B cell (primary cell): ENCODE data around the gene OR7A5. TPM values are rescaled to one million over a fixed set of nuclear protein-coding genes. Genes with fewer than 3 reads are reported as not detected.

ENCODE experiments used
- ATAC-seq: fragments of 200-7000 bp; cut with Tn5 transposase; one replicate; pipeline ENCODE4 v1.10.0; 2021; ENCODE audit warnings: low read depth, mild to moderate bottlenecking, moderate number of reproducible peaks, moderate library complexity
- CTCF ChIA-PET: fragments of 350-600 bp; sonication (Branson Sonifier 250); formaldehyde crosslinking; loops from one replicate; lab custom pipeline; 2021; ENCODE audit warnings: antibody characterized with exemption, inconsistent platforms; lab: Charles Lee
- POLR2A ChIA-PET: fragments of 350-600 bp; sonication (Branson Sonifier 250); formaldehyde crosslinking; loops from one replicate; lab custom pipeline; 2021; ENCODE audit warnings: antibody characterized with exemption; lab: Charles Lee
- DNase-seq: peaks from one replicate; pipeline ENCODE4 v3.0.0; 2013
- H2AFZ ChIP-seq: 2 replicates; pipeline ENCODE4 v1.6.1; 2012; ENCODE audit warnings: mild to moderate bottlenecking, low read depth, low read length; ENCODE audit not compliant: insufficient read depth, poor library complexity, severe bottlenecking
- H3K27ac ChIP-seq, 2 donors: 1 replicate in 1 of 2; 2 replicates in 1 of 2; pipeline ENCODE4 v1.5.1; 2012 to 2013; ENCODE audit warnings: low read length in 2 of 2, mild to moderate bottlenecking in 2 of 2, moderate library complexity in 1 of 2
- H3K27me3 ChIP-seq, 4 experiments: fragments of 200-600 bp in 1 of 4; sonication (generic) in 1 of 4; replicated peaks in 1 of 4; 1 replicate in 2 of 4; 2 replicates in 2 of 4; pipeline versions ENCODE4 v1.6.1 to v1.7.0; 2013 to 2016; ENCODE audit warnings: low read length in 3 of 4, mild to moderate bottlenecking in 2 of 4, mixed read lengths in 1 of 4, moderate library complexity in 1 of 4; ENCODE audit not compliant: insufficient read depth in 4 of 4, control insufficient read depth in 3 of 4; ENCODE audit errors: control extremely low read depth in 1 of 4
- H3K36me3 ChIP-seq, 2 experiments: replicated peaks in 1 of 2; 1 replicate in 1 of 2; 2 replicates in 1 of 2; pipeline versions ENCODE4 v1.6.1 to v1.7.1; 2013; ENCODE audit warnings: low read length in 1 of 2; ENCODE audit not compliant: insufficient read depth in 2 of 2, control insufficient read depth in 1 of 2; ENCODE audit errors: control extremely low read depth in 1 of 2, extremely low read depth in 1 of 2
- H3K4me1 ChIP-seq, 2 donors: fragments of 200-600 bp in 1 of 2; sonication (generic) in 1 of 2; 1 replicate in 1 of 2; 2 replicates in 1 of 2; pipeline versions ENCODE4 v1.5.1 to v1.6.1; 2013 to 2017; ENCODE audit warnings: low read length in 2 of 2; ENCODE audit not compliant: control insufficient read depth in 2 of 2, insufficient read depth in 2 of 2
- H3K4me2 ChIP-seq: replicated peaks from 2 replicates; pipeline ENCODE3; 2012; ENCODE audit warnings: mild to moderate bottlenecking, low read depth, low read length; ENCODE audit not compliant: poor library complexity, severe bottlenecking
- H3K4me3 ChIP-seq, 5 experiments: fragments of 200-600 bp in 1 of 5; sonication (generic) in 1 of 5; 1 replicate in 3 of 5; 2 replicates in 2 of 5; pipeline versions ENCODE4 v1.5.1 to v1.7.0; 2011 to 2016; ENCODE audit warnings: low read length in 4 of 5, mild to moderate bottlenecking in 4 of 5, low read depth in 2 of 5, control low read depth in 1 of 5, moderate library complexity in 1 of 5; ENCODE audit not compliant: insufficient read depth in 1 of 5; ENCODE audit errors: control extremely low read depth in 1 of 5, extremely low read depth in 1 of 5
- H3K79me2 ChIP-seq: fragments of 200-600 bp; sonication (generic); one replicate; pipeline ENCODE4 v1.6.0; 2016; ENCODE audit warnings: low read length; ENCODE audit not compliant: control insufficient read depth, insufficient read depth
- H3K9ac ChIP-seq: fragments of 200-600 bp; sonication (generic); 2 replicates; pipeline ENCODE4 v1.6.1; 2017; ENCODE audit warnings: mild to moderate bottlenecking, low read length, moderate library complexity
- H3K9me3 ChIP-seq, 3 donors: one replicate each; pipeline versions ENCODE4 v1.6.1 to v1.7.1; 2013; ENCODE audit warnings: low read length in 2 of 3; ENCODE audit not compliant: control insufficient read depth in 2 of 3, insufficient read depth in 1 of 3; ENCODE audit errors: control extremely low read depth in 1 of 3
- H4K20me1 ChIP-seq: 2 replicates; pipeline ENCODE4 v1.6.0; 2012; ENCODE audit warnings: mild to moderate bottlenecking, low read length; ENCODE audit not compliant: insufficient read depth, control insufficient read depth, poor library complexity, severe bottlenecking
- H3K27ac Mint-ChIP-seq: one replicate; pipeline ENCODE4 v1.8.0; 2021; ENCODE audit warnings: mixed read lengths
- H3K27me3 Mint-ChIP-seq: one replicate; pipeline ENCODE4 v1.8.0; 2021; ENCODE audit warnings: mixed read lengths
- H3K4me1 Mint-ChIP-seq: one replicate; pipeline ENCODE4 v1.8.0; 2021; ENCODE audit warnings: mixed read lengths
- H3K4me3 Mint-ChIP-seq: one replicate; pipeline ENCODE4 v1.8.0; 2021; ENCODE audit warnings: mixed read lengths
- H3K9me3 Mint-ChIP-seq: one replicate; pipeline ENCODE4 v1.8.0; 2022; ENCODE audit warnings: mixed read lengths; ENCODE audit not compliant: insufficient read depth
- EZH2 ChIP-seq: IDR thresholded peaks from 2 replicates; pipeline ENCODE4 v1.6.1; 2012; ENCODE audit warnings: borderline replicate concordance, low read depth, mild to moderate bottlenecking, moderate library complexity, low read length; ENCODE audit not compliant: insufficient read depth, poor library complexity, severe bottlenecking
- WGBS: methylation state at CpG from one replicate; pipeline ENCODE4 v1.1.5; 2013; ENCODE audit warnings: missing lambda C conversion rate; ENCODE audit not compliant: insufficient coverage; 5-methylcytosine and 5-hydroxymethylcytosine counted together
- intact Hi-C: fragments of 100-400 bp; cut with micrococcal nuclease; formaldehyde crosslinking; loops from one replicate; pipeline ENCODE4 v1.10.0; 2022
- polyA plus RNA-seq: library from polyadenylated mRNA; depleted of rRNA; stranded (reverse); fragments of >200 nt; gene quantifications from 2 replicates; pipeline ENCODE4 v1.2.3, GENCODE V29; 2012
- total RNA-seq, 2 donors: library from RNA; stranded (reverse); fragments of 120-200 nt in 1 of 2; gene quantifications; 1 replicate in 1 of 2; 2 replicates in 1 of 2; pipeline versions ENCODE4 v1.2.3 to v1.2.4, GENCODE V29; 2013 to 2022
- TF ChIP-seq, protein P1 (sequence below): fragments of 200-600 bp; IDR thresholded peaks from one replicate; pipeline ENCODE4 v1.8.0; 2022; ENCODE audit warnings: antibody characterized with exemption, mild to moderate bottlenecking

Gene OR7A5
- total and polyA plus RNA-seq, 2 donors (not counting 1 experiment from before 2014, with no cell fraction given): not detected

DNA sequence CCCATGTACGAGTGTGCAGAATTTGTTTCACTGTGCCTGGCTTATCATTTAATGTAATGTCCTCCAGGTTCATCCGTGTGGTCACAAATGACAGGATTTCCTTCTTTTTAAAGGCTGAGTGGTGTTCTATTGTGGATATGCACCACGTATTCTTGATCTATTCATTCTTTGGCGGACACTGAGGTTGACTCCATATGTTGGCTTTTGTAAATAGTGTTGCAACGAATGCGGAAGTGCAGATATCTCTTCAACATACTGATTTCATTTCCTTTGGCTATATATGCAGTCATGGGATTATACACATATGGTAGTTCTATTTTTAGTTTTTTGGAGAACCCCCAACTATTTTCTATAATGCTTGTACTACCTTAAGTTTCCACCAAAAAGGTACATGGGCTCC is 13.0 kb downstream of the OR7A5 start:
- intact Hi-C loops: no loop called here
- DNase-seq: no peak
- Histone ChIP-seq H3K79me2 (no peaks in the 10 kb centered on the region), H3K9ac (no peak overlapping the region), H2AFZ (no peak overlapping the region), H3K9me3 (peaks cover 0 to 3% (median 2%) of the 10 kb centered on the region in 3 donors), H4K20me1 (no peaks in the 10 kb centered on the region), H3K4me1 (no peaks in the 10 kb centered on the region), H3K27ac (no peak overlapping the region), H3K4me2 (no peak overlapping the region), H3K4me3 (no peak overlapping the region), H3K36me3 (no peaks in the 10 kb centered on the region), H3K27me3 (peaks cover 0 to 10% (median 3%) of the 10 kb centered on the region in 4 experiments)
- no peak for TF ChIP-seq EZH2
- TF ChIP-seq, protein P1, sequence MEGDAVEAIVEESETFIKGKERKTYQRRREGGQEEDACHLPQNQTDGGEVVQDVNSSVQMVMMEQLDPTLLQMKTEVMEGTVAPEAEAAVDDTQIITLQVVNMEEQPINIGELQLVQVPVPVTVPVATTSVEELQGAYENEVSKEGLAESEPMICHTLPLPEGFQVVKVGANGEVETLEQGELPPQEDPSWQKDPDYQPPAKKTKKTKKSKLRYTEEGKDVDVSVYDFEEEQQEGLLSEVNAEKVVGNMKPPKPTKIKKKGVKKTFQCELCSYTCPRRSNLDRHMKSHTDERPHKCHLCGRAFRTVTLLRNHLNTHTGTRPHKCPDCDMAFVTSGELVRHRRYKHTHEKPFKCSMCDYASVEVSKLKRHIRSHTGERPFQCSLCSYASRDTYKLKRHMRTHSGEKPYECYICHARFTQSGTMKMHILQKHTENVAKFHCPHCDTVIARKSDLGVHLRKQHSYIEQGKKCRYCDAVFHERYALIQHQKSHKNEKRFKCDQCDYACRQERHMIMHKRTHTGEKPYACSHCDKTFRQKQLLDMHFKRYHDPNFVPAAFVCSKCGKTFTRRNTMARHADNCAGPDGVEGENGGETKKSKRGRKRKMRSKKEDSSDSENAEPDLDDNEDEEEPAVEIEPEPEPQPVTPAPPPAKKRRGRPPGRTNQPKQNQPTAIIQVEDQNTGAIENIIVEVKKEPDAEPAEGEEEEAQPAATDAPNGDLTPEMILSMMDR: no peak
- no peak for ATAC-seq
- no peak overlapping the region for H3K27ac Mint-ChIP-seq
- no peak overlapping the region for H3K4me3 Mint-ChIP-seq
- POLR2A ChIA-PET: no interaction called here
- WGBS: no CpG with 5 or more reads among the region's 6 CpGs
- CTCF ChIA-PET: no interaction called here
- peaks cover 2% of the 10 kb centered on the region for H3K9me3 Mint-ChIP-seq
- H3K27me3 Mint-ChIP-seq: peaks cover 38% of the 10 kb centered on the region
- no peaks in the 10 kb centered on the region for H3K4me1 Mint-ChIP-seq

GRCh38 chr19:14818588-14818987 is 16.4 kb downstream of the OR7A5 start:
- CTCF ChIA-PET: interaction anchor here (0.5 kb wide), 1 partner anchor 88 kb away, joined by 3 read pairs; no protein-coding TSS in a partner anchor
- Mint-ChIP-seq H3K9me3 (peaks cover 2% of the 10 kb centered on the region), H3K4me3 (no peak overlapping the region), H3K27ac (no peak overlapping the region), H3K27me3 (peaks cover 10% of the 10 kb centered on the region), H3K4me1 (no peaks in the 10 kb centered on the region)
- H3K4me2 ChIP-seq: no peak overlapping the region
- intact Hi-C loops: no loop called here
- H3K36me3 ChIP-seq: no peaks in the 10 kb centered on the region
- ATAC-seq (no peak), DNase-seq (no peak)
- POLR2A ChIA-PET: no interaction called here
- H3K4me3 ChIP-seq: no peak overlapping the region
- no peaks in the 10 kb centered on the region for H3K27me3 ChIP-seq
- TF ChIP-seq EZH2: no peak
- TF ChIP-seq, protein P1: no peak
- H3K9ac ChIP-seq: no peak overlapping the region
- no peak overlapping the region for H2AFZ ChIP-seq
- no peaks in the 10 kb centered on the region for H4K20me1 ChIP-seq
- H3K79me2 ChIP-seq: no peaks in the 10 kb centered on the region
- no peak overlapping the region for H3K27ac ChIP-seq
- WGBS: 74% methylated on average over 3 of the region's 8 CpGs
- no peaks in the 10 kb centered on the region for H3K4me1 ChIP-seq
- H3K9me3 ChIP-seq: peaks cover 0 to 3% (median 0%) of the 10 kb centered on the region in 3 donors
